ENCODE measurements around the gene USP17L12.
"Not testable (repeated sequence)": the region's sequence is repeated elsewhere in the genome, so short reads cannot be mapped to it uniquely, and the experiment has no call there.

Gene USP17L12

DNA sequence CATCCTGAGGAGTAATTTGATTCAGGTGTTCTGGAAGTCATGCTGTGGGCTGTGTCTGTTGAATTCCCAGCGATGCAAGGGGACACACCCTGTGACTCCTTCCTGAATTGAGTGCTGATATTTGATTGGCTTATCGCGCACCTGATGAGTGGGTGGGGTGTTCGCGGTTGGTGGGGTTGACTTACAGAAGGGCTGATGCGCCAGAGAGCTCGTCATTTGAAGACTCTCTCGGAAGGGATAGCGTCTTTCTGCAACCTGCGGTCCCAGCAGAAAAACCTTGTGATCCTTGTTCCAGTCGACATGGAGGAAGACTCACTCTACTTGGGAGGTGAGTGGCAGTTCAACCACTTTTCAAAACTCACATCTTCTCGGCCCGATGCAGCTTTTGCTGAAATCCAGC is at the start of gene USP17L12:
Gene USP17L12 (plus strand): TSS at position 301 of the 400 bp plus-strand sequence. CDS start 0 bp downstream, at position 301.
- DNase-seq, result not testable (repeated sequence)

DNA sequence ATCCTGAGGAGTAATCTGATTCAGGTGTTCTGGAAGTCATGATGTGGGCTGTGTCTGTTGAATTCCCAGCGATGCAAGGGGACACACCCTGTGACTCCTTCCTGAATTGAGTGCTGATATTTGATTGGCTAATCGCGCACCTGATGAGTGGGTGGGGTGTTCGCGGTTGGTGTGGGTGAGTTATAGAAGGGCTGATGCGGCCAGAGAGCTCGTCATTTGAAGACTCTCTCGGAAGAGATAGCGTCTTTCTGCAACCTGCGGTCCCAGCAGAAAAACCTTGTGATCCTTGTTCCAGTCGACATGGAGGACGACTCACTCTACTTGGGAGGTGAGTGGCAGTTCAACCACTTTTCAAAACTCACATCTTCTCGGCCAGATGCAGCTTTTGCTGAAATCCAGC is 9.6 kb upstream of the USP17L12 start, which contains the start of gene USP17L10:
Gene USP17L10 (plus strand): TSS at position 301 of the 400 bp plus-strand sequence. CDS start 0 bp downstream, at position 301.
- DNase-seq, result not testable (repeated sequence)

- not testable (repeated sequence) for DNase-seq
These were observed 5.3 kb upstream of the USP17L12 start for GRCh38 chr4:9214701-9215100.

DNA sequence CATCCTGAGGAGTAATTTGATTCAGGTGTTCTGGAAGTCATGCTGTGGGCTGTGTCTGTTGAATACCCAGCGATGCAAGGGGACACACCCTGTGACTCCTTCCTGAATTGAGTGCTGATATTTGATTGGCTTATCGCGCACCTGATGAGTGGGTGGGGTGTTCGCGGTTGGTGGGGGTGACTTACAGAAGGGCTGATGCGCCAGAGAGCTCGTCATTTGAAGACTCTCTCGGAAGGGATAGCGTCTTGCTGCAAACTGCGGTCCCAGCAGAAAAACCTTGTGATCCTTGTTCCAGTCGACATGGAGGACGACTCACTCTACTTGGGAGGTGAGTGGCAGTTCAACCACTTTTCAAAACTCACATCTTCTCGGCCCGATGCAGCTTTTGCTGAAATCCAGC is 4.8 kb upstream of the USP17L12 start, which contains the start of gene USP17L11:
Gene USP17L11 (plus strand): TSS at position 301 of the 400 bp plus-strand sequence. CDS start 0 bp downstream, at position 301.
- DNase-seq, result not testable (repeated sequence)

GRCh38 chr4:9224596-9224995 is 4.6 kb downstream of the USP17L12 start, which contains the start of gene USP17L13:
USP17L13 (plus strand) TSS chr4:9224896; CDS start chr4:9224896, 0 bp downstream.
- not testable (repeated sequence) for DNase-seq

GRCh38 chr4:9230249-9230648 is 10.3 kb downstream of the USP17L12 start:
- not testable (repeated sequence) for DNase-seq

DNA sequence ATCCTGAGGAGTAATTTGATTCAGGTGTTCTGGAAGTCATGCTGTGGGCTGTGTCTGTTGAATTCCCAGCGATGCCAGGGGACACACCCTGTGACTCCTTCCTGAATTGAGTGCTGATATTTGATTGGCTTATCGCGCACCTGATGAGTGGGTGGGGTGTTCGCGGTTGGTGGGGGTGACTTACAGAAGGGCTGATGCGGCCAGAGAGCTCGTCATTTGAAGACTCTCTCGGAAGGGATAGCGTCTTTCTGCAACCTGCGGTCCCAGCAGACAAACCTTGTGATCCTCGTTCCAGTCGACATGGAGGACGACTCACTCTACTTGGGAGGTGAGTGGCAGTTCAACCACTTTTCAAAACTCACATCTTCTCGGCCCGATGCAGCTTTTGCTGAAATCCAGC is 14.1 kb downstream of the USP17L12 start, which contains the start of gene USP17L15:
Gene USP17L15 (plus strand): TSS at position 301 of the 400 bp plus-strand sequence. CDS start 0 bp downstream, at position 301.
- DNase-seq, result not testable (repeated sequence)

DNA sequence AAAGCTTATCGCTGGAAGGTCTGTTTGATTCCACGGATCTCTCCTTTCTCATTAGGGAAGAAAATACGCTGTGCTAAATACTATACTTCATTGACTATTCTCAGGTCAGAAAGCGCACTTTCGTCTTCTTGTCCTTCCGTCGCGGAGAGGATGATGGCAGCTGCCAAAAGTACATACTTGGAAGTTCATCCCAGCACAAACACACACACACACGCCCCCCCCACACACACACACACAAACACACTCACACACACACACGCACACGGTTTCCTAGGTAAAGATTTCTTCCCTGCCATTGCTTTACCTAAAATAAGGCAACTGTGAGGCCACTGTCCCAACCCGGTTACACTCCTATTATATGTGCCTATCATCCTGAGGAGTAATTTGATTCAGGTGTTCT is 18.5 kb downstream of the USP17L12 start:
- not testable (repeated sequence) for DNase-seq

DNA sequence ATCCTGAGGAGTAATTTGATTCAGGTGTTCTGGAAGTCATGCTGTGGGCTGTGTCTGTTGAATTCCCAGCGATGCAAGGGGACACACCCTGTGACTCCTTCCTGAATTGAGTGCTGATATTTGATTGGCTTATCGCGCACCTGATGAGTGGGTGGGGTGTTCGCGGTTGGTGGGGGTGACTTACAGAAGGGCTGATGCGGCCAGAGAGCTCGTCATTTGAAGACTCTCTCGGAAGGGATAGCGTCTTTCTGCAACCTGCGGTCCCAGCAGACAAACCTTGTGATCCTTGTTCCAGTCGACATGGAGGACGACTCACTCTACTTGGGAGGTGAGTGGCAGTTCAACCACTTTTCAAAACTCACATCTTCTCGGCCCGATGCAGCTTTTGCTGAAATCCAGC is 23.6 kb downstream of the USP17L12 start, which contains the start of gene USP17L17:
Gene USP17L17 (plus strand): TSS at position 301 of the 400 bp plus-strand sequence. CDS start 0 bp downstream, at position 301.
- DNase-seq, result not testable (repeated sequence)

- DNase-seq, result peak; percentile 55
These were observed 28.2 kb downstream of the USP17L12 start, which contains the start of gene USP17L18 for GRCh38 chr4:9247953-9248680. USP17L18 (plus strand) TSS chr4:9248630; CDS start chr4:9248630, 0 bp downstream.

DNA sequence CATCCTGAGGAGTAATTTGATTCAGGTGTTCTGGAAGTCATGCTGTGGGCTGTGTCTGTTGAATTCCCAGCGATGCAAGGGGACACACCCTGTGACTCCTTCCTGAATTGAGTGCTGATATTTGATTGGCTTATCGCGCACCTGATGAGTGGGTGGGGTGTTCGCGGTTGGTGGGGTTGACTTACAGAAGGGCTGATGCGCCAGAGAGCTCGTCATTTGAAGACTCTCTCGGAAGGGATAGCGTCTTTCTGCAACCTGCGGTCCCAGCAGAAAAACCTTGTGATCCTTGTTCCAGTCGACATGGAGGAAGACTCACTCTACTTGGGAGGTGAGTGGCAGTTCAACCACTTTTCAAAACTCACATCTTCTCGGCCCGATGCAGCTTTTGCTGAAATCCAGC is 33.1 kb downstream of the USP17L12 start, which contains the start of gene USP17L19:
Gene USP17L19 (plus strand): TSS at position 301 of the 400 bp plus-strand sequence. CDS start 0 bp downstream, at position 301.
- DNase-seq, result not testable (repeated sequence)

- not testable (repeated sequence) for DNase-seq
These were observed 37.9 kb downstream of the USP17L12 start, which contains the start of gene USP17L20 for GRCh38 chr4:9257824-9258223. USP17L20 (plus strand) TSS chr4:9258124; CDS start chr4:9258124, 0 bp downstream.

- not testable (repeated sequence) for DNase-seq
These were observed 42.6 kb downstream of the USP17L12 start, which contains the start of gene USP17L21 for GRCh38 chr4:9262572-9262971. USP17L21 (plus strand) TSS chr4:9262872; CDS start chr4:9262872, 0 bp downstream.

DNA sequence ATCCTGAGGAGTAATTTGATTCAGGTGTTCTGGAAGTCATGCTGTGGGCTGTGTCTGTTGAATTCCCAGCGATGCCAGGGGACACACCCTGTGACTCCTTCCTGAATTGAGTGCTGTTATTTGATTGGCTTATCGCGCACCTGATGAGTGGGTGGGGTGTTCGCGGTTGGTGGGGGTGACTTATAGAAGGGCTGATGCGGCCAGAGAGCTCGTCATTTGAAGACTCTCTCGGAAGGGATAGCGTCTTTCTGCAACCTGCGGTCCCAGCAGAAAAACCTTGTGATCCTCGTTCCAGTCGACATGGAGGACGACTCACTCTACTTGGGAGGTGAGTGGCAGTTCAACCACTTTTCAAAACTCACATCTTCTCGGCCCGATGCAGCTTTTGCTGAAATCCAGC is 47.4 kb downstream of the USP17L12 start, which contains the start of gene USP17L22:
Gene USP17L22 (plus strand): TSS at position 301 of the 400 bp plus-strand sequence. CDS start 0 bp downstream, at position 301.
- DNase-seq, result not testable (repeated sequence)

All from activated CD8-positive, alpha-beta memory T cell treated with anti-CD3 and anti-CD28 coated beads for 24 hours (primary cell).